Measurements from ENCODE around the gene NTN1.

GRCh38 chr17:9057310-9057709 lies 36.0 kb downstream of the NTN1 start:
- no peak for TF ChIP-seq RAD21 (IDR thresholded peaks at IDR 0.05; ENCODE audit: low read depth)
- no peak for TF ChIP-seq SRF (IDR thresholded peaks at IDR 0.05; ENCODE audit: low read depth)
- no peak for TF ChIP-seq CTCF (IDR thresholded peaks at IDR 0.05 in 2 of 3, conservative IDR thresholded peaks at IDR 0.05 in 1 of 3; ENCODE audit: borderline replicate concordance in 1 of 3, insufficient read depth in 1 of 3, low read depth in 2 of 3, low read length in 2 of 3)
- TF ChIP-seq CEBPB (IDR thresholded peaks at IDR 0.05; ENCODE audit: low read depth): no peak
- TF ChIP-seq ELF1 (IDR thresholded peaks at IDR 0.05; ENCODE audit: borderline replicate concordance, low read depth): no peak
- no peak for TF ChIP-seq EZH2phosphoT487 (IDR thresholded peaks at IDR 0.05; ENCODE audit: borderline replicate concordance)
- TF ChIP-seq ZFX (IDR thresholded peaks at IDR 0.05): no peak
- no peak for TF ChIP-seq REST (IDR thresholded peaks at IDR 0.05; ENCODE audit: low read depth)
- no peak for TF ChIP-seq POLR2A (IDR thresholded peaks at IDR 0.05; ENCODE audit: borderline replicate concordance, extremely low read depth, insufficient read depth, insufficient read length)
- no peak for TF ChIP-seq SP1 (IDR thresholded peaks at IDR 0.05; ENCODE audit: low read depth)
- no peak for TF ChIP-seq POLR2AphosphoS5 (IDR thresholded peaks at IDR 0.05; ENCODE audit: low read depth, low read length)

Measured in HCT116 (cell line).